Neural cell (in vitro differentiated cells): ENCODE data around the gene C1GALT1. TPM values are rescaled to one million over a fixed set of nuclear protein-coding genes. Genes with fewer than 3 reads are reported as not detected.

Experiments
- H2AFZ ChIP-seq: fragments of 200-600, 300-800 bp; sonication (generic), shearing (Covaris generic); 2 replicates; pipeline ENCODE4 v1.6.0; 2014; ENCODE audit warnings: low read depth, mild to moderate bottlenecking, antibody characterized with exemption, low read length, moderate library complexity
- H3F3A ChIP-seq: fragments of 200-600 bp; shearing (Covaris generic); 2 replicates; pipeline ENCODE4 v1.6.1; 2016; ENCODE audit warnings: mild to moderate bottlenecking, moderate library complexity, mixed read lengths, antibody characterized with exemption, low read length; ENCODE audit not compliant: insufficient read depth, poor library complexity, severe bottlenecking
- H3K27ac ChIP-seq: fragments of 200-600, 300-800 bp; sonication (generic), shearing (Covaris generic); 2 replicates; pipeline ENCODE4 v1.5.1; 2014; ENCODE audit warnings: mild to moderate bottlenecking, low read length, moderate library complexity
- H3K27me3 ChIP-seq: fragments of 300-800, 200-600 bp; sonication (generic), shearing (Covaris generic); 2 replicates; pipeline ENCODE4 v1.6.0; 2014; ENCODE audit warnings: mild to moderate bottlenecking, low read depth, low read length, moderate library complexity; ENCODE audit not compliant: insufficient read depth
- H3K36me3 ChIP-seq: fragments of 300-800, 200-600 bp; sonication (generic), shearing (Covaris generic); 2 replicates; pipeline ENCODE4 v1.5.1; 2014; ENCODE audit warnings: mild to moderate bottlenecking, antibody characterized with exemption, low read length, moderate library complexity; ENCODE audit not compliant: insufficient read depth
- H3K4me2 ChIP-seq: fragments of 300-800, 200-600 bp; sonication (generic), shearing (Covaris generic); 2 replicates; pipeline ENCODE4 v1.6.0; 2014; ENCODE audit warnings: mild to moderate bottlenecking, low read length
- H3K4me3 ChIP-seq: fragments of 300-800, 200-600 bp; sonication (generic), shearing (Covaris generic); 2 replicates; pipeline ENCODE4 v1.5.1; 2014; ENCODE audit warnings: mild to moderate bottlenecking, low read length, moderate library complexity
- H3K79me2 ChIP-seq: fragments of 200-600 bp; shearing (Covaris generic); replicated peaks from 2 replicates; pipeline ENCODE4 v1.6.0; 2014; ENCODE audit warnings: mild to moderate bottlenecking, low read length, moderate library complexity; ENCODE audit not compliant: insufficient read depth
- H3K9ac ChIP-seq: fragments of 300-800, 200-600 bp; sonication (generic), shearing (Covaris generic); 2 replicates; pipeline ENCODE4 v1.6.1; 2016; ENCODE audit warnings: mild to moderate bottlenecking, low read length, mixed read lengths
- H3K9me2 ChIP-seq: fragments of 200-600 bp; shearing (Covaris generic); 2 replicates; pipeline ENCODE4 v1.6.1; 2016; ENCODE audit warnings: mild to moderate bottlenecking, low read length, mixed read lengths; ENCODE audit not compliant: insufficient read depth
- H3K9me3 ChIP-seq: fragments of 200-600, 300-800 bp; sonication (generic), shearing (Covaris generic); 2 replicates; pipeline ENCODE4 v1.6.1; 2016; ENCODE audit warnings: mild to moderate bottlenecking, mixed run types, low read length, moderate library complexity, mixed read lengths
- H4K20me1 ChIP-seq: fragments of 200-600 bp; shearing (Covaris generic); 2 replicates; pipeline ENCODE4 v1.6.1; 2016; ENCODE audit warnings: mild to moderate bottlenecking, mixed run types; ENCODE audit not compliant: insufficient read depth
- CTCF ChIP-seq: fragments of 450-650 bp; IDR thresholded peaks from 2 replicates; pipeline ENCODE4 v1.5.1; 2014; ENCODE audit warnings: antibody characterized with exemption, mild to moderate bottlenecking, moderate library complexity; ENCODE audit not compliant: poor library complexity, severe bottlenecking
- EP300 ChIP-seq: fragments of 450-650 bp; conservative IDR thresholded peaks from 2 replicates; pipeline ENCODE4 v1.6.1; 2014; ENCODE audit warnings: antibody characterized with exemption, mild to moderate bottlenecking, moderate library complexity; ENCODE audit not compliant: poor library complexity, severe bottlenecking
- EZH2 ChIP-seq: fragments of 200-600, 300-800 bp; shearing (Covaris generic), sonication (generic); IDR thresholded peaks from 2 replicates; pipeline ENCODE4 v1.6.1; 2014; ENCODE audit warnings: antibody characterized with exemption, low read length, borderline replicate concordance, mild to moderate bottlenecking; ENCODE audit not compliant: insufficient read depth, poor library complexity, severe bottlenecking
- MXI1 ChIP-seq: fragments of 450-650 bp; conservative IDR thresholded peaks from 2 replicates; pipeline ENCODE4 v1.6.1; 2014; ENCODE audit warnings: antibody characterized with exemption, mild to moderate bottlenecking; ENCODE audit not compliant: poor library complexity, severe bottlenecking
- POLR2AphosphoS5 ChIP-seq: IDR thresholded peaks from 2 replicates; pipeline ENCODE4 v1.6.1; 2012
- RAD21 ChIP-seq: fragments of 450-650 bp; conservative IDR thresholded peaks from 2 replicates; pipeline ENCODE4 v1.6.1; 2014; ENCODE audit warnings: antibody characterized with exemption, mild to moderate bottlenecking, moderate library complexity
- REST ChIP-seq: IDR thresholded peaks from 2 replicates; pipeline ENCODE4 v1.6.1; 2012; ENCODE audit warnings: borderline replicate concordance
- SMC3 ChIP-seq: fragments of 450-650 bp; conservative IDR thresholded peaks from 2 replicates; pipeline ENCODE4 v1.6.1; 2014; ENCODE audit warnings: antibody characterized with exemption, mild to moderate bottlenecking, moderate library complexity; ENCODE audit not compliant: poor library complexity
- TAF1 ChIP-seq: IDR thresholded peaks from 2 replicates; pipeline ENCODE4 v1.6.1; 2012; ENCODE audit warnings: low read depth
- polyA plus RNA-seq: library from polyadenylated mRNA; depleted of rRNA; stranded (reverse); fragments of >200 nt; gene quantifications from 2 replicates; pipeline ENCODE4 v1.2.3, GENCODE V29; 2014

Gene C1GALT1
- polyA plus RNA-seq, 1 donor from 2014 or later = 25.0 TPM

GRCh38 chr7:7210475-7211237 is 28.3 kb downstream of the C1GALT1 start:
- TF ChIP-seq EP300 (no peak), RAD21 (no peak), CTCF (no peak), SMC3 (no peak), MXI1 (no peak), TAF1 (no peak), EZH2 (no peak), REST (no peak), POLR2AphosphoS5 (no peak)
- no peak overlapping the region for H3K4me3 ChIP-seq
- no peaks in the 10 kb centered on the region for H4K20me1 ChIP-seq
- H2AFZ ChIP-seq = no peak overlapping the region
- H3K4me2 ChIP-seq = no peak overlapping the region
- H3K9me3 ChIP-seq = no peaks in the 10 kb centered on the region
- H3F3A ChIP-seq = no peaks in the 10 kb centered on the region
- no peaks in the 10 kb centered on the region for H3K9me2 ChIP-seq
- no peak overlapping the region for H3K9ac ChIP-seq
- H3K27me3 ChIP-seq = no peaks in the 10 kb centered on the region
- H3K36me3 ChIP-seq = no peaks in the 10 kb centered on the region
- peaks cover 5% of the 10 kb centered on the region for H3K79me2 ChIP-seq
- H3K27ac ChIP-seq = no peak overlapping the region

- Histone ChIP-seq H3K4me2 (no peak overlapping the region), H3K4me3 (no peak overlapping the region), H3F3A (no peaks in the 10 kb centered on the region), H3K27ac (no peak overlapping the region), H2AFZ (no peak overlapping the region), H3K79me2 (peaks cover 3% of the 10 kb centered on the region), H3K9ac (no peak overlapping the region), H3K9me3 (no peaks in the 10 kb centered on the region), H3K36me3 (no peaks in the 10 kb centered on the region), H4K20me1 (no peaks in the 10 kb centered on the region), H3K27me3 (no peaks in the 10 kb centered on the region), H3K9me2 (no peaks in the 10 kb centered on the region)
- TF ChIP-seq REST (no peak), MXI1 (no peak), SMC3 (no peak), RAD21 (no peak), TAF1 (no peak), EZH2 (no peak), EP300 (no peak), CTCF (no peak), POLR2AphosphoS5 (no peak)
Measured at GRCh38 chr7:7212612-7213011, 30.3 kb downstream of the C1GALT1 start.
